ENCODE data around the gene TMEM175.
"Not testable (repeated sequence)": the region's sequence is repeated elsewhere in the genome, so short reads cannot be mapped to it uniquely, and the experiment has no call there.

The TMEM175 gene

GRCh38 chr4:931194-931959 is 883 bp upstream of the TMEM175 start:
- peak; percentile 59 for DNase-seq (ENCODE audit: low read depth)

DNA sequence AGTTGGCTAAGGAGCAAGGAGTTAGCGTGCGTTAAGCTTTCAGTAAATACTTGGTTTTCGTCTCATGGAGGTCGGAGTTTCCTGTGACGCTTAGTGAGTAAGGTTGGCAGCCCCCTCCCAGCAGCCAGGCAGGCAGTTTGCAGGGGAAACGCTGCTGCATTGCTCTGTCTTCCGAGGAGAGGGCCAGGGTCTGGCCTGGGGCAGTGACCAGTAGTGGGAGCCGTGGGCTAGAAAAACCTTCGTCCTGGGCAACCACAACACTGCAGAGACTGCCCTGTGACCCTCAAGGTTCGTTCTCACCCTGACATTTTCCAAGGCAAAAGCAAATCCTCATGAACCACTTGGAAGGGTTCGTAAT is 432 bp downstream of the TMEM175 start:
- DNase-seq (ENCODE audit: low read depth): no peak
- Histone ChIP-seq H3K27me3 (replicated peaks; ENCODE audit: control insufficient read depth, insufficient read depth, low read length) (no peaks in the 10 kb centered on the region), H3K4me1 (ENCODE audit: control insufficient read depth, insufficient read depth, low read length) (peaks cover 29% of the 10 kb centered on the region), H3K36me3 (ENCODE audit: control insufficient read depth, insufficient read depth, low read length, severe bottlenecking) (no peaks in the 10 kb centered on the region), H3K9ac (ENCODE audit: low read length) (peak overlapping the region; percentile 96), H3K4me3 (ENCODE audit: low read length) (peak overlapping the region; percentile 98), H3K9me3 (ENCODE audit: control insufficient read depth, low read length) (no peaks in the 10 kb centered on the region)

More at GRCh38 chr4:931194-931959, 883 bp upstream of the TMEM175 start:
- Histone ChIP-seq H3K4me3 (ENCODE audit: low read length) (peak overlapping the region; percentile 98), H3K9me3 (ENCODE audit: control insufficient read depth, low read length) (no peaks in the 10 kb centered on the region), H3K36me3 (ENCODE audit: control insufficient read depth, insufficient read depth, low read length, severe bottlenecking) (no peaks in the 10 kb centered on the region), H3K9ac (ENCODE audit: low read length) (peak overlapping the region; percentile 96), H3K4me1 (ENCODE audit: control insufficient read depth, insufficient read depth, low read length) (peaks cover 29% of the 10 kb centered on the region), H3K27me3 (replicated peaks; ENCODE audit: control insufficient read depth, insufficient read depth, low read length) (no peaks in the 10 kb centered on the region)

DNA sequence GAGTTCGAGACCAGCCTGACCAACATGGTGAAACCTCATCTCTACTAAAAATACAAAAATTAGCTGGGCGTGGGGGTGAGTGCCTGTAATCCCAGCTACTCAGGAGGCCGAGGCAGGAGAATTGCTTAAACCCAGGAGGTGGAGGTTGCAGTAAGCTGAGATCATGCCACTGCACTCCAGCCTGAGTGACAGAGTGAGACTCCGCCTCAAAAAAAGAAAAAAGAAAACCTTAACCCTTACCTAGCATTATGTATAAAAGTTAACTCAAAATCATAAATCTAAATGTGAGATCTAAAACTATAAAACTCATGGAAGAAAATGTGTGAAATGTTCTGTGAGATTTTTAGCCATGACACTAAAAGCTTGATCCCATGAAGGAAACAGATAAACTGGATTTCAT is 7.2 kb downstream of the TMEM175 start:
- H3K9ac ChIP-seq (ENCODE audit: low read length); H3K4me3 ChIP-seq (ENCODE audit: low read length); H3K4me1 ChIP-seq (ENCODE audit: control insufficient read depth, insufficient read depth, low read length); DNase-seq (ENCODE audit: low read depth); H3K36me3 ChIP-seq (ENCODE audit: control insufficient read depth, insufficient read depth, low read length, severe bottlenecking); H3K27me3 ChIP-seq (replicated peaks; ENCODE audit: control insufficient read depth, insufficient read depth, low read length); H3K9me3 ChIP-seq (ENCODE audit: control insufficient read depth, low read length): not testable (repeated sequence)

- Histone ChIP-seq H3K36me3 (ENCODE audit: control insufficient read depth, insufficient read depth, low read length, severe bottlenecking) (peaks cover 4% of the 10 kb centered on the region), H3K4me1 (ENCODE audit: control insufficient read depth, insufficient read depth, low read length) (no peaks in the 10 kb centered on the region), H3K27me3 (replicated peaks; ENCODE audit: control insufficient read depth, insufficient read depth, low read length) (no peaks in the 10 kb centered on the region), H3K4me3 (ENCODE audit: low read length) (no peak overlapping the region), H3K9me3 (ENCODE audit: control insufficient read depth, low read length) (no peaks in the 10 kb centered on the region), H3K9ac (ENCODE audit: low read length) (no peak overlapping the region)
- DNase-seq (ENCODE audit: low read depth): no peak
Measured at GRCh38 chr4:945274-946102, 13.2 kb downstream of the TMEM175 start.

DNA sequence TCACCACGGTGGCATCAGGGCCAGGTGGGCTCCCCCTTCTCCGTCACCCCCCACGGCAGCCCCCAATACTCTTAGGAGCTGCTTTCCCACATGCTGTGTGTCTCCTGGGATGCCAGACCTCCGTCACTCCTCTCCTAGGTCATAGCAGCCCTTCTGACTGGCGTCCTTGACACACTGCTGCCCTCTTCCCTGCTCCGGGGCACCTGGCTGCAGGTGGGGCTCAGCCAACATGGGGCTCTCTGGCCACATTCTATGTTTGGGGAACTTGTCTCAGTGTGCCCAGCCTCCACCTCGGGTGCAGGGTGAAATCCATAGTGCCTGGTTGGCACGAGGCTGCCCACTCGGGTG is 13.8 kb downstream of the TMEM175 start:
- no peak for DNase-seq (ENCODE audit: low read depth)
- Histone ChIP-seq H3K27me3 (replicated peaks; ENCODE audit: control insufficient read depth, insufficient read depth, low read length) (no peaks in the 10 kb centered on the region), H3K9me3 (ENCODE audit: control insufficient read depth, low read length) (no peaks in the 10 kb centered on the region), H3K4me3 (ENCODE audit: low read length) (no peak overlapping the region), H3K4me1 (ENCODE audit: control insufficient read depth, insufficient read depth, low read length) (no peaks in the 10 kb centered on the region), H3K36me3 (ENCODE audit: control insufficient read depth, insufficient read depth, low read length, severe bottlenecking) (peaks cover 4% of the 10 kb centered on the region), H3K9ac (ENCODE audit: low read length) (no peak overlapping the region)

DNA sequence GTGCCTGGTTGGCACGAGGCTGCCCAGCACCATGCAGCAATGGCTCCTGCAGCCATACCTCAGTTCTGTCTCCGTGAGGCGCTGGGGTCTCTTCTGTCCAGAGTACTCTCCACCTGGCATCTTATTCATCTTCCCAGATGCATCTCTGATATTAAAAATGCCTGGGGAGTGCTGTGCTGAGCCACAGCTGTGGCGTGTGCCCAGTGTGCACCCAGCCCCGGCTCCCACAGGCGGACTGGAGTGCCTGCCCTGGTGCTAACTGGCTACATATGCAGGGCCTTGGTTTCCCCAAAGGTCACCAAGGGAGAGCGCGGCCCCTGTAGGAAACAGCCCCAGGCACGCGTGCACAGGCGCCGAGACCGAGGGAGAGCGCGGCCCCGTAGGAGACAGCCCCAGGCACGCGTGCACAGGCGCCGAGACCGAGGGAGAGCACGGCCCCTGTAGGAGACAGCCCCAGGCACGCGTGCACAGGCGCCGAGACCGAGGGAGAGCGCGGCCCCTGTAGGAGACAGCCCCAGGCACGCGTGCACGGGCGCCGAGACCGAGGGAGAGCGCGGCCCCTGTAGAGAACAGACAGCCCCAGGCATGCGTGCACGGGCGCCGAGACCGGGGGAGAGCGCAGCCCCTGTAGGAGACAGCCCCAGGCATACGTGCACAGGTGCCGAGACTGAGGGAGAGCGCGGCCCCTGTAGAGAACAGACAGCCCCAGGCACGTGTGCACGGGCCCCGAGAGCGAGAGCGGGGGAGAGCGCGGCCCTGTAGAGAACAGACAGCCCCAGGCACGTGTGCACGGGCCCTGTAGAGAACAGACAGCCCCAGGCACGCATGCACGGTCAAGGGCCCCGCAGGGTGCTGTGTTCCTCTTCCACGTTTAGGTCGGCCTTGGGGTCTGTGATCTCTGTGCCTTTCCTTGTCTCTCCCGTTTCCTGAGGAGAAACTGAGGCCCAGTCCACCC is 14.5 kb downstream of the TMEM175 start:
- no peak for DNase-seq (ENCODE audit: low read depth)
- no peaks in the 10 kb centered on the region for H3K9me3 ChIP-seq (ENCODE audit: control insufficient read depth, low read length)
- no peaks in the 10 kb centered on the region for H3K27me3 ChIP-seq (replicated peaks; ENCODE audit: control insufficient read depth, insufficient read depth, low read length)
- H3K9ac ChIP-seq (ENCODE audit: low read length): no peak overlapping the region
- no peaks in the 10 kb centered on the region for H3K4me1 ChIP-seq (ENCODE audit: control insufficient read depth, insufficient read depth, low read length)
- peaks cover 4% of the 10 kb centered on the region for H3K36me3 ChIP-seq (ENCODE audit: control insufficient read depth, insufficient read depth, low read length, severe bottlenecking)
- no peak overlapping the region for H3K4me3 ChIP-seq (ENCODE audit: low read length)

DNA sequence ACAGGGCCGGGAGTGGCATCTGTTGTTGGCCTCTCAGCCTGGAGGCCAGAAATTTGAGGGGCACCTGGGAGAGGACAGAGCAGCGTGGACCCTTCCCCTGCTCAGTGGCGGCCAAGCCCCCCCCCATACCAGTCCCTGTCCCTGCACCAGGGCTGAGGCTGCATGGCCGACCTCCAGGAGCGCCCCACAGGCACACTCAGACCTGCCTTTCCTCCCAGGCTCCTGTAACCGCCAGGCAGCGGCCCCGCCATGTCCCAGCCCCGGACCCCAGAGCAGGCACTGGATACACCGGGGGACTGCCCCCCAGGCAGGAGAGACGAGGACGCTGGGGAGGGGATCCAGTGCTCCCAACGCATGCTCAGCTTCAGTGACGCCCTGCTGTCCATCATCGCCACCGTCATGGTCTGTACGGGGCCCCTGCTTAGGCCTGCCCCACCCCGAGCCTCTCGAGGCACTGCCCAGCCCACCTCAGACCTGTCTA is 15.3 kb downstream of the TMEM175 start:
- Histone ChIP-seq H3K36me3 (ENCODE audit: control insufficient read depth, insufficient read depth, low read length, severe bottlenecking) (peaks cover 4% of the 10 kb centered on the region), H3K4me1 (ENCODE audit: control insufficient read depth, insufficient read depth, low read length) (no peaks in the 10 kb centered on the region), H3K4me3 (ENCODE audit: low read length) (no peak overlapping the region), H3K9ac (ENCODE audit: low read length) (no peak overlapping the region), H3K27me3 (replicated peaks; ENCODE audit: control insufficient read depth, insufficient read depth, low read length) (no peaks in the 10 kb centered on the region), H3K9me3 (ENCODE audit: control insufficient read depth, low read length) (no peaks in the 10 kb centered on the region)
- DNase-seq (ENCODE audit: low read depth): no peak

GRCh38 chr4:948101-948935 is 16.1 kb downstream of the TMEM175 start:
- no peak for DNase-seq (ENCODE audit: low read depth)
- H3K9me3 ChIP-seq (ENCODE audit: control insufficient read depth, low read length): no peaks in the 10 kb centered on the region
- H3K4me3 ChIP-seq (ENCODE audit: low read length): no peak overlapping the region
- H3K36me3 ChIP-seq (ENCODE audit: control insufficient read depth, insufficient read depth, low read length, severe bottlenecking): peaks cover 4% of the 10 kb centered on the region
- H3K9ac ChIP-seq (ENCODE audit: low read length): no peak overlapping the region
- H3K4me1 ChIP-seq (ENCODE audit: control insufficient read depth, insufficient read depth, low read length): no peaks in the 10 kb centered on the region
- no peaks in the 10 kb centered on the region for H3K27me3 ChIP-seq (replicated peaks; ENCODE audit: control insufficient read depth, insufficient read depth, low read length)

- H3K9me3 ChIP-seq (ENCODE audit: control insufficient read depth, low read length): no peaks in the 10 kb centered on the region
- no peaks in the 10 kb centered on the region for H3K4me1 ChIP-seq (ENCODE audit: control insufficient read depth, insufficient read depth, low read length)
- no peaks in the 10 kb centered on the region for H3K27me3 ChIP-seq (replicated peaks; ENCODE audit: control insufficient read depth, insufficient read depth, low read length)
- no peak overlapping the region for H3K9ac ChIP-seq (ENCODE audit: low read length)
- DNase-seq (ENCODE audit: low read depth): no peak
- no peak overlapping the region for H3K4me3 ChIP-seq (ENCODE audit: low read length)
- no peaks in the 10 kb centered on the region for H3K36me3 ChIP-seq (ENCODE audit: control insufficient read depth, insufficient read depth, low read length, severe bottlenecking)
Measured at GRCh38 chr4:948936-949300, 16.7 kb downstream of the TMEM175 start.

DNA sequence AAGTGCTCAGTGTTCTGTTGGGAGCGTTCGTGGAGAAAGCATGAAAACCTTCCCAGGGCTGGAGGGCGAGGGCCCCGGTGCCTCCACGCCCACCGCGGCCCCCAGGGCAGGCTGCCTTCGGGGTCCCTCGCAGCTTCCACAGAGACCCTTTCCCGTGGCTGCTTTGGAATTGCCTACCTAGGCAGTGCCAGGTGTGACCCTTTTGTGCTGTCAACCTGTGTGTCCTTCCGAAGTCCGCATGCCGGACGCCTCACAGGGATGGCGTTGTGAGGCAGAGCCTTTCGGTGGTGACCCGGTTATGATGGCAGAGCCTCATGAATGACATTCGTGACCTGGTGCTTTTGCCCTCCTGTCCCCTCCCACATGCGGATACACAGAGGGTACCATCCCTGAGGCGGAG is 17.4 kb downstream of the TMEM175 start:
- H3K4me3 ChIP-seq (ENCODE audit: low read length): no peak overlapping the region
- no peaks in the 10 kb centered on the region for H3K36me3 ChIP-seq (ENCODE audit: control insufficient read depth, insufficient read depth, low read length, severe bottlenecking)
- no peak overlapping the region for H3K9ac ChIP-seq (ENCODE audit: low read length)

More for the DNA sequence above, 17.4 kb downstream of the TMEM175 start:
- Histone ChIP-seq H3K9me3 (ENCODE audit: control insufficient read depth, low read length) (no peaks in the 10 kb centered on the region), H3K27me3 (replicated peaks; ENCODE audit: control insufficient read depth, insufficient read depth, low read length) (no peaks in the 10 kb centered on the region), H3K4me1 (ENCODE audit: control insufficient read depth, insufficient read depth, low read length) (no peaks in the 10 kb centered on the region)
- DNase-seq (ENCODE audit: low read depth): no peak
